Cardiac atrium fibroblast (primary cell): ENCODE results near the gene METTL21C. TPM values are rescaled to one million over a fixed set of nuclear protein-coding genes. Genes with fewer than 3 reads are reported as not detected.

Experiments used
- total RNA-seq: library from RNA; depleted of rRNA; stranded (reverse); fragments of >200 nt; gene quantifications from 2 replicates; pipeline ENCODE4 v1.2.3, GENCODE V29; 2015

The METTL21C gene
- total RNA-seq = not detected in 2 replicates

GRCh38 chr13:102694937-102695336, at the start of gene METTL21C:
Gene METTL21C, minus strand, starts transcription at chr13:102695044. Its CDS starts 546 bp downstream, at chr13:102694498.

Other genes starting within 250 kb of the METTL21C start
- gene TPP2, start 98.1 kb downstream of the METTL21C start, total RNA-seq = 30.0 and 36.6 TPM in 2 replicates
- gene TEX30, start 78.7 kb upstream of the METTL21C start, total RNA-seq = 3.4 and 13.0 TPM in 2 replicates
- gene POGLUT2, start 103.9 kb upstream of the METTL21C start, total RNA-seq = 21.3 and 30.8 TPM in 2 replicates
- 10.2 and 15.3 TPM in 2 replicates for gene BIVM, start 104.1 kb upstream of the METTL21C start, total RNA-seq
- 36.3 and 42.0 TPM in 2 replicates for gene ERCC5, start 151.0 kb upstream of the METTL21C start, total RNA-seq